ENCODE results near the gene CST7.
"Not testable (repeated sequence)": the region's sequence is repeated elsewhere in the genome, so short reads cannot be mapped to it uniquely, and the experiment has no call there.

Gene CST7

GRCh38 chr20:24948939-24949679 is at the start of gene CST7:
Gene CST7, plus strand, starts transcription at chr20:24949269. Its CDS starts 237 bp downstream, at chr20:24949506.
- DNase-seq: peak; percentile 94

- no peak for DNase-seq
Measured at GRCh38 chr20:24906806-24907205, 42.3 kb upstream of the CST7 start.

GRCh38 chr20:24908642-24909041 is 40.4 kb upstream of the CST7 start:
- DNase-seq: no peak

- DNase-seq: no peak
Measured at GRCh38 chr20:24909086-24909780, 39.8 kb upstream of the CST7 start.

GRCh38 chr20:24909861-24910260 is 39.2 kb upstream of the CST7 start:
- no peak for DNase-seq

GRCh38 chr20:24910461-24910860 is 38.6 kb upstream of the CST7 start:
- no peak for DNase-seq

- no peak for DNase-seq
Measured at GRCh38 chr20:24911461-24911860, 37.6 kb upstream of the CST7 start.

GRCh38 chr20:24912397-24913075 is 36.5 kb upstream of the CST7 start:
- DNase-seq: no peak

- no peak for DNase-seq
Measured at GRCh38 chr20:24913076-24913628, 35.9 kb upstream of the CST7 start.

GRCh38 chr20:24914388-24915241 is 34.5 kb upstream of the CST7 start:
- DNase-seq: no peak

GRCh38 chr20:24915440-24915839 is 33.6 kb upstream of the CST7 start:
- no peak for DNase-seq

- DNase-seq: no peak
Measured at GRCh38 chr20:24915892-24916291, 33.2 kb upstream of the CST7 start.

- no peak for DNase-seq
Measured at GRCh38 chr20:24916412-24916811, 32.7 kb upstream of the CST7 start.

- DNase-seq: no peak
Measured at GRCh38 chr20:24917056-24917455, 32.0 kb upstream of the CST7 start.

- DNase-seq: peak; percentile 10
Measured at GRCh38 chr20:24917797-24918578, 31.1 kb upstream of the CST7 start.

GRCh38 chr20:24918579-24919566 is 30.2 kb upstream of the CST7 start:
- DNase-seq: no peak

- not testable (repeated sequence) for DNase-seq
Measured at GRCh38 chr20:24919665-24920064, 29.4 kb upstream of the CST7 start.

GRCh38 chr20:24920706-24921105 is 28.4 kb upstream of the CST7 start:
- DNase-seq: not testable (repeated sequence)

GRCh38 chr20:24929259-24929658 is 19.8 kb upstream of the CST7 start:
- DNase-seq: not testable (repeated sequence)

Data from NK-92 treated with Interleukin-12 subunit alpha and Interleukin-12 subunit beta, amount 100 ng/mL, for 24 hours (cell line).